ENCODE data around the gene SPTBN5.

- TF ChIP-seq CTCF (IDR thresholded peaks at IDR 0.05): no peak
- no peak for TF ChIP-seq POLR2A (IDR thresholded peaks at IDR 0.05)
Observed at GRCh38 chr15:41822957-41823356, 70.9 kb downstream of the SPTBN5 start.

All from heart left ventricle (tissue), 13 donors.